GM23248 (cell line): ENCODE results near the gene ZNF141.

Experiments used
- EZH2 ChIP-seq: fragments of 200-600 bp; sonication (generic); IDR thresholded peaks from 2 replicates; pipeline ENCODE4 v1.6.1; 2018; ENCODE audit warnings: antibody characterized with exemption, mild to moderate bottlenecking; ENCODE audit not compliant: insufficient read depth, poor library complexity, severe bottlenecking
- EZH2phosphoT487 ChIP-seq: fragments of 200-600 bp; sonication (generic); IDR thresholded peaks from 2 replicates; pipeline ENCODE4 v1.6.1; 2018; ENCODE audit warnings: antibody characterized with exemption, moderate library complexity, mild to moderate bottlenecking, low read depth; ENCODE audit not compliant: insufficient read depth

DNA sequence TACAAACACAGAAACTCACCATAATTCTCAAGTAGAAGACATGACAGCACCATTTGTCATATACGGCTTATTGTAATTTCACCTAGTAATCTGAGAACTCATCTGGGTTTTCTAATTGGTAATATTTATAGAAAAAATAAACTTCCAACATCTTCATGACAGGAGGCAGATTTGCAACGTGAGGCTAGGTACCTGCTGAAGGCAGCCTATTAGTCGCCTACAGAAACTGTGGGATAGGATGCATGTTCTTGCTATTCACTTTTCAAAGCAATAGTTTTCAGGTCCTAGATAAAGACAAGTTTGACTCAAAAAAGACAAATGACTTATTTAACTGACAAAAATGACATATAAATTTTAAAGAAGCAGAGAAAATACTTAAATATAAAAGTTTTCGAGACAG is 35.2 kb upstream of the ZNF141 start:
- TF ChIP-seq EZH2 (no peak), EZH2phosphoT487 (no peak)
